Measurements from ENCODE around the gene FRAS1. TPM values are rescaled to one million over a fixed set of nuclear protein-coding genes. Genes with fewer than 3 reads are reported as not detected.

Gene FRAS1
- total and polyA plus RNA-seq, 5 donors from 2014 or later: not detected

DNA sequence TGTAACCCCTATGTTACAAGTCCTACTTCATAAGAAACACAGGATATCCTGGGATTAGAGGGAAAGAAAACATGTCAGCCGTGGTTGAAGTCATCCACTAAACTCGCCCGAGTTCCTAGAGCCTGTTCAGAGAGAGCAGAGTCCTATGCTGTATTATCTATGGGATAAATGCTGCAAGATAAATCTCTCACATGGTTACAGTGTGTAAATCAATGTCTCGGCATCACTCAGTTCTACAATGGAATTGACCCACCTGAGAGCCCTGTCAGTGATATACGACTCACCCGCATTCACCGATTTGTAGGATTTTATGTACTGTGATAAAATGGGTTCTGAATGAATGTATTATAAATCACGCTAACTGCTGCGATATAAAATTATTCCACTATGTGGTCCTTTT lies 366.7 kb downstream of the FRAS1 start:
- H3K9me3 ChIP-seq (ENCODE audit: control insufficient read depth in 2 of 2, low read length in 2 of 2): no peaks in the 10 kb centered on the region

DNA sequence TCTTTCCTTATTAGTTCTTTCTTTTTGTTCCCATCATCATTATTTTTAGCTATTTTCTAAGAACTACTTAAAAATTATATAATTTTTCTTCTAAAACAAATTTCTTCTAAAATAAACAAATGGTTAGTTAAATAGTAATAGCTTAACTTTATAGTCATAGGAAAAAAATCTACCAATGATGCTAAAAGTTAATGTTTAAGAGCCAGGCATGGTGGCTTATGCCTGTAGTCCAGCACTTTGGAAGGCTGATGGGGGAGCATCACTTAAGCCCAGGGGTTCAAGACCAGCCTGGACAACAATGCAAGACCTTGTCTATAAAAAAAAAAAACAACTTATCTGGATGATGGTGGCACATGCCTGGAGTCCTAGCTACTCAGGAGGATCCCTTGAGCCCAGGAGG lies 367.3 kb downstream of the FRAS1 start:
- ATAC-seq (ENCODE audit: low read depth in 2 of 2): no peak
- no peak overlapping the region for H3K4me3 ChIP-seq (ENCODE audit: low read depth, low read length)
- no peaks in the 10 kb centered on the region for H3K9me3 ChIP-seq (ENCODE audit: control insufficient read depth in 2 of 2, low read length in 2 of 2)
- H3K36me3 ChIP-seq (ENCODE audit: control insufficient read depth, insufficient read depth, low read length): no peaks in the 10 kb centered on the region
- Mint-ChIP-seq H3K9me3 (peaks cover 0 to 2% (median 0%) of the 10 kb centered on the region in 7 donors), H3K4me1 (no peaks in the 10 kb centered on the region), H3K27ac (no peak overlapping the region), H3K27me3 (peaks cover 8% of the 10 kb centered on the region), H3K4me3 (no peak overlapping the region), H3K36me3 (no peaks in the 10 kb centered on the region)
- DNase-seq: no peak
- H3K4me1 ChIP-seq (ENCODE audit: control insufficient read depth, insufficient read depth, low read length, poor library complexity, severe bottlenecking): no peaks in the 10 kb centered on the region
- no peaks in the 10 kb centered on the region for H3K27me3 ChIP-seq (ENCODE audit: control insufficient read depth, insufficient read depth, low read length)
- H3K27ac ChIP-seq (ENCODE audit: insufficient read depth, low read length, poor library complexity, severe bottlenecking): no peak overlapping the region

More for the DNA sequence above, 366.7 kb downstream of the FRAS1 start:
- no peak for ATAC-seq (ENCODE audit: low read depth in 2 of 2)
- H3K27me3 Mint-ChIP-seq: peaks cover 8% of the 10 kb centered on the region
- H3K4me1 Mint-ChIP-seq: no peaks in the 10 kb centered on the region
- Histone ChIP-seq H3K27me3 (ENCODE audit: control insufficient read depth, insufficient read depth, low read length) (no peaks in the 10 kb centered on the region), H3K4me1 (ENCODE audit: control insufficient read depth, insufficient read depth, low read length, poor library complexity, severe bottlenecking) (no peaks in the 10 kb centered on the region), H3K27ac (ENCODE audit: insufficient read depth, low read length, poor library complexity, severe bottlenecking) (no peak overlapping the region), H3K4me3 (ENCODE audit: low read depth, low read length) (no peak overlapping the region), H3K36me3 (ENCODE audit: control insufficient read depth, insufficient read depth, low read length) (no peaks in the 10 kb centered on the region)
- no peak overlapping the region for H3K27ac Mint-ChIP-seq
- no peak for DNase-seq
- H3K4me3 Mint-ChIP-seq: no peak overlapping the region
- H3K36me3 Mint-ChIP-seq: no peaks in the 10 kb centered on the region
- peaks cover 0 to 2% (median 0%) of the 10 kb centered on the region in 7 donors for H3K9me3 Mint-ChIP-seq

DNA sequence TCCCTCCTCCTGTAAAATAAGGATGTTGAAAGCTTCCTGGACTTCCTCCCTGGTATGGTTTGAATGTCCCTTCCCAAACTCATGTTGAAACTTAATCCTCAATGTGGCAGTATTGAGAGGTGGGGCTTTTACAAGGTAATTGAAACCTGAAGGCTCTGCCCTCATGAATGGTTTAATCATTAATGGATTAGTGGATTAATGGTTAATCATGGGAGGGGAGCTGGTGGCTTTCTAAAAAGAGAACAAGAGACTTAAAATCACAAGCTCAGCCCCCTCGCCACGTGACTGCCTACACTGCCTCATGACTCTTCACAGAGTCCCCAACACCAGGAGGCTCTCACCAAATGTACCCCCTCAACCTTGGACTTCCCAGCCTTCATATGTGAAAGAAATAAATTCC lies 369.8 kb downstream of the FRAS1 start:
- Histone ChIP-seq H3K27ac (ENCODE audit: insufficient read depth, low read length, poor library complexity, severe bottlenecking) (no peak overlapping the region), H3K27me3 (ENCODE audit: control insufficient read depth, insufficient read depth, low read length) (peaks cover 1% of the 10 kb centered on the region), H3K9me3 (ENCODE audit: control insufficient read depth in 2 of 2, low read length in 2 of 2) (no peaks in the 10 kb centered on the region), H3K4me1 (ENCODE audit: control insufficient read depth, insufficient read depth, low read length, poor library complexity, severe bottlenecking) (no peaks in the 10 kb centered on the region), H3K4me3 (ENCODE audit: low read depth, low read length) (no peak overlapping the region), H3K36me3 (ENCODE audit: control insufficient read depth, insufficient read depth, low read length) (no peaks in the 10 kb centered on the region)
- H3K9me3 Mint-ChIP-seq: peaks cover 0 to 2% (median 0%) of the 10 kb centered on the region in 7 donors
- H3K27me3 Mint-ChIP-seq: peaks cover 8% of the 10 kb centered on the region
- DNase-seq (no peak), ATAC-seq (ENCODE audit: low read depth in 2 of 2) (no peak)
- H3K27ac Mint-ChIP-seq: no peak overlapping the region
- H3K4me3 Mint-ChIP-seq: no peak overlapping the region
- no peaks in the 10 kb centered on the region for H3K36me3 Mint-ChIP-seq
- no peaks in the 10 kb centered on the region for H3K4me1 Mint-ChIP-seq

DNA sequence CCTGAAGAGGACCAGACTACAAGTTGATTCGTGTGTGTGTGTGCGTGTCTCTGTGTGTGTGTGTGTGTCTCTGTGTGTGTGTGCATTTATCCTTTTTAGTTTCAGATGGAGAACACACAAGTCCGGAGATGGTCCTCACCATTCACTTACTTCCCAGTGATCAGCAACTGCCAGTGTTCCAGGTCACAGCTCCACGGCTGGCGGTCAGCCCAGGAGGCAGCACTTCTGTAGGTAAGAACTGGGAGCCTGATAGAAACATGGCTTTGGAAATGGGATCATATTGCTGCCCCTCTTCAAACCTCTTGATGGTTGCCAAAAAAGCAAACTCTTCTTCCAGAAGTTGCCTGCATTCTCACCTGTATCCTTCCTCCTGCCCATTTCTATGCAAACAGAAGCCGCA lies 371.9 kb downstream of the FRAS1 start:
- no peaks in the 10 kb centered on the region for H3K36me3 ChIP-seq (ENCODE audit: control insufficient read depth, insufficient read depth, low read length)
- Mint-ChIP-seq H3K9me3 (peaks cover 0 to 2% (median 0%) of the 10 kb centered on the region in 7 donors), H3K4me3 (no peak overlapping the region), H3K4me1 (no peaks in the 10 kb centered on the region), H3K27me3 (no peaks in the 10 kb centered on the region), H3K36me3 (no peaks in the 10 kb centered on the region), H3K27ac (no peak overlapping the region)
- no peaks in the 10 kb centered on the region for H3K4me1 ChIP-seq (ENCODE audit: control insufficient read depth, insufficient read depth, low read length, poor library complexity, severe bottlenecking)
- H3K27me3 ChIP-seq (ENCODE audit: control insufficient read depth, insufficient read depth, low read length): peaks cover 1% of the 10 kb centered on the region
- DNase-seq (no peak), ATAC-seq (ENCODE audit: low read depth in 2 of 2) (no peak)
- no peak overlapping the region for H3K27ac ChIP-seq (ENCODE audit: insufficient read depth, low read length, poor library complexity, severe bottlenecking)
- H3K4me3 ChIP-seq (ENCODE audit: low read depth, low read length): no peak overlapping the region
- no peaks in the 10 kb centered on the region for H3K9me3 ChIP-seq (ENCODE audit: control insufficient read depth in 2 of 2, low read length in 2 of 2)

DNA sequence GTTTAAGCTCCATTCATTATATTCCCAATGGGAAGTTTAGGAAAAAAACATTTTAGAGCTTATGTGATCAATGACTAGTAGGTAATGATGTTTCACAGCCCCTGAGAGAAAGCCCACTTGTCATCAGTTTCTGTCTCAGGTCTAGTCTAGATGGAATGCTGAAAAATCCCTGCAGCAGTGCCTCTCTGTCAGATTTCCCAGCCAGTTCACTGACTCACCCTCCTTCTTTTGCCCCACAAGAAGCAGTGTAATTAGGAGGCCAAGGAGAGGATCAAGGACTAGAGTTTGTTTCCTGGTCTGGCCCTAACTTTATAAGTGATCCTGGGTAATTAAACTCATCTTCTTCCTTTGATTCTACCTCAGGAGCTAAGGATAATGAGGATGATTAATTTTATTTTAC lies 375.8 kb downstream of the FRAS1 start:
- H3K4me3 Mint-ChIP-seq: no peak overlapping the region
- H3K9me3 Mint-ChIP-seq: no peaks in the 10 kb centered on the region
- no peaks in the 10 kb centered on the region for H3K36me3 Mint-ChIP-seq
- H3K4me1 Mint-ChIP-seq: no peaks in the 10 kb centered on the region
- H3K27ac Mint-ChIP-seq: no peak overlapping the region
- H3K36me3 ChIP-seq (ENCODE audit: control insufficient read depth, insufficient read depth, low read length): no peaks in the 10 kb centered on the region
- ATAC-seq (ENCODE audit: low read depth in 2 of 2) (no peak), DNase-seq (no peak)
- no peak overlapping the region for H3K4me3 ChIP-seq (ENCODE audit: low read depth, low read length)
- no peaks in the 10 kb centered on the region for H3K27me3 Mint-ChIP-seq
- no peak overlapping the region for H3K27ac ChIP-seq (ENCODE audit: insufficient read depth, low read length, poor library complexity, severe bottlenecking)
- no peaks in the 10 kb centered on the region for H3K9me3 ChIP-seq (ENCODE audit: control insufficient read depth in 2 of 2, low read length in 2 of 2)
- H3K4me1 ChIP-seq (ENCODE audit: control insufficient read depth, insufficient read depth, low read length, poor library complexity, severe bottlenecking): no peaks in the 10 kb centered on the region
- peaks cover 1% of the 10 kb centered on the region for H3K27me3 ChIP-seq (ENCODE audit: control insufficient read depth, insufficient read depth, low read length)

DNA sequence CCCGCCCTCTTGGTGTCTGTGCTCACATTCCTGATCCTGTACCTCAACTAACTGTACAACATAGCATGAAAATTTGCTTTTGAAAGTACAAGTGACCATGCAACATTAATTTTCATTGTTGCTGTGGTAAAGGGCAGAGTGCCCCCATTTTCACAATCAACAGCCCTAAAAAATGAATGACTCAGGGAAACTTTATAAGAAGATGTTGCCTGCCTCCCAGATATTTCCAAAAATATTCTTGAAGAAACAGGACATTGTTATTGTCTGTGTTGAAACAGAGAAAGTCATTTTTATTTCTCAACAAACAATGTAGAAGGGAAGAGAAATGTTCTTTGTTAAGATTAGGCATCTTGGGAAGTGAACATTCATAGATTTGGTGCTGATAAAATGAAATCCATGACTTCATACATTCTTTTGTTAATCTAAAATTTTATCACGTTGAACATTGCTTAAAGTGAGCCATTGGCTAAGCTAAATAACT lies 380.5 kb downstream of the FRAS1 start:
- no peak overlapping the region for H3K27ac Mint-ChIP-seq
- H3K4me1 ChIP-seq (ENCODE audit: control insufficient read depth, insufficient read depth, low read length, poor library complexity, severe bottlenecking): no peaks in the 10 kb centered on the region
- DNase-seq: no peak

DNA sequence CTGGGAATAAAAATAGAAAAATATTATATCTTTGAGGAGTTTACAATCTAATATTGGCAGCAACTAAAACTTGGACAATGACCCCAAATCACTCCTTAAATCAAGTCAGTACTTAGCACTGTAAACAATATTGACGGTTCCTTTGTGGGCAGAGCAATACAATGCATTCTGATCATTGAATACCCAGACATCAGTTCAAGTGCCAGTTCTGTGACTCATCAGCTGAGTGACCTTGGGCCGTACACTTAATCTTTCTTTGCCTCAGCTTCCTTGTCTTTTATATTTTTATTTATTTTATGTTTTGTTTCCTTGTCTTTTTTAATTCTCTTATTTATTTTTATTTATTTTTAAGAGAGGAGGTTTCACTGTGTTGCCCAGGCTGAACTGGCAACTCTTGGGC lies 382.2 kb downstream of the FRAS1 start:
- H3K27ac ChIP-seq (ENCODE audit: insufficient read depth, low read length, poor library complexity, severe bottlenecking): no peak overlapping the region
- H3K36me3 ChIP-seq (ENCODE audit: control insufficient read depth, insufficient read depth, low read length): no peaks in the 10 kb centered on the region
- no peaks in the 10 kb centered on the region for H3K4me1 ChIP-seq (ENCODE audit: control insufficient read depth, insufficient read depth, low read length, poor library complexity, severe bottlenecking)
- H3K27me3 ChIP-seq (ENCODE audit: control insufficient read depth, insufficient read depth, low read length): no peaks in the 10 kb centered on the region
- Mint-ChIP-seq H3K27me3 (no peaks in the 10 kb centered on the region), H3K4me3 (no peak overlapping the region), H3K27ac (no peak overlapping the region), H3K9me3 (peaks cover 0 to 2% (median 0%) of the 10 kb centered on the region in 7 donors), H3K4me1 (no peaks in the 10 kb centered on the region), H3K36me3 (no peaks in the 10 kb centered on the region)
- ATAC-seq (ENCODE audit: low read depth in 2 of 2) (no peak), DNase-seq (no peak)
- no peaks in the 10 kb centered on the region for H3K9me3 ChIP-seq (ENCODE audit: control insufficient read depth in 2 of 2, low read length in 2 of 2)
- H3K4me3 ChIP-seq (ENCODE audit: low read depth, low read length): no peak overlapping the region

More for the DNA sequence above, 380.5 kb downstream of the FRAS1 start:
- Mint-ChIP-seq H3K4me3 (no peak overlapping the region), H3K9me3 (peaks cover 0 to 2% (median 0%) of the 10 kb centered on the region in 7 donors), H3K27me3 (no peaks in the 10 kb centered on the region), H3K36me3 (no peaks in the 10 kb centered on the region), H3K4me1 (no peaks in the 10 kb centered on the region)
- Histone ChIP-seq H3K9me3 (ENCODE audit: control insufficient read depth in 2 of 2, low read length in 2 of 2) (no peaks in the 10 kb centered on the region), H3K4me3 (ENCODE audit: low read depth, low read length) (no peak overlapping the region), H3K27ac (ENCODE audit: insufficient read depth, low read length, poor library complexity, severe bottlenecking) (no peak overlapping the region), H3K27me3 (ENCODE audit: control insufficient read depth, insufficient read depth, low read length) (no peaks in the 10 kb centered on the region), H3K36me3 (ENCODE audit: control insufficient read depth, insufficient read depth, low read length) (no peaks in the 10 kb centered on the region)
- no peak for ATAC-seq (ENCODE audit: low read depth in 2 of 2)

DNA sequence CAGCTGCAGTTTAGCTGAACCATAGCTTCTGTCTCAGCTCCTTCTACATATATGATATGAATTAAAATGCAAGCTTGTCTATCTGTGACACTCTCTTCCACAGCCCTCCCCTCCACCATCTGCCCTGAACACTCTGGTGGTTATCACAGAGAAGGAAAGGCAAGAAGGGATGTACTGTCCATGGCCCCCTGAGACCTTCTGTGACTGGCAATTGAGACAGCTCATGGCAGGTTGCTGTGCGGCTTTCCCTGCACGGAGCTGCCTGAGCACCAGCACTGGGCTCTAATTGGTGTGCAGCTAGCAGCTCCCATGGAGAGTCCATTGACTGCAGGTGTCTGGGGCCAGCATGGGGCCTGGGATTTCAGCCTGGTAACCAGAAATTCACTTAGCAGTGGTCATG lies 384.6 kb downstream of the FRAS1 start:
- no peaks in the 10 kb centered on the region for H3K4me1 ChIP-seq (ENCODE audit: control insufficient read depth, insufficient read depth, low read length, poor library complexity, severe bottlenecking)
- Mint-ChIP-seq H3K27ac (no peak overlapping the region), H3K9me3 (peaks cover 0 to 2% (median 0%) of the 10 kb centered on the region in 7 donors), H3K4me1 (no peaks in the 10 kb centered on the region), H3K36me3 (no peaks in the 10 kb centered on the region), H3K4me3 (no peak overlapping the region), H3K27me3 (no peaks in the 10 kb centered on the region)
- H3K36me3 ChIP-seq (ENCODE audit: control insufficient read depth, insufficient read depth, low read length): no peaks in the 10 kb centered on the region
- no peaks in the 10 kb centered on the region for H3K27me3 ChIP-seq (ENCODE audit: control insufficient read depth, insufficient read depth, low read length)
- H3K4me3 ChIP-seq (ENCODE audit: low read depth, low read length): no peak overlapping the region
- H3K9me3 ChIP-seq (ENCODE audit: control insufficient read depth in 2 of 2, low read length in 2 of 2): no peaks in the 10 kb centered on the region
- no peak overlapping the region for H3K27ac ChIP-seq (ENCODE audit: insufficient read depth, low read length, poor library complexity, severe bottlenecking)
- no peak for DNase-seq
- ATAC-seq (ENCODE audit: low read depth in 2 of 2): no peak

All from CD4-positive, CD25-positive, alpha-beta regulatory T cell (primary cell).